Parathyroid adenoma (tissue), 2 donors: ENCODE measurements around the gene AATK.

Experiments
- H2AFZ ChIP-seq: fragments of 300-600 bp; sonication (generic); one replicate; pipeline ENCODE4 v1.7.0; 2017; ENCODE audit warnings: antibody characterized with exemption, mild to moderate bottlenecking
- H3K27ac ChIP-seq: fragments of 300-600 bp; sonication (generic); one replicate; pipeline ENCODE4 v1.7.0; 2017
- H3K27me3 ChIP-seq: fragments of 300-600 bp; sonication (generic); one replicate; pipeline ENCODE4 v1.7.0; 2017; ENCODE audit warnings: low read length; ENCODE audit not compliant: control insufficient read depth, insufficient read depth
- H3K36me3 ChIP-seq: fragments of 300-600 bp; sonication (generic); one replicate; pipeline ENCODE4 v1.7.0; 2017; ENCODE audit warnings: low read length; ENCODE audit not compliant: control insufficient read depth, insufficient read depth
- H3K4me1 ChIP-seq: fragments of 300-600 bp; sonication (generic); one replicate; pipeline ENCODE4 v1.7.0; 2017; ENCODE audit warnings: control low read depth
- H3K4me2 ChIP-seq: fragments of 300-600 bp; sonication (generic); one replicate; pipeline ENCODE4 v1.7.0; 2017; ENCODE audit warnings: low read length
- H3K4me3 ChIP-seq: fragments of 300-600 bp; sonication (generic); one replicate; pipeline ENCODE4 v1.7.0; 2017; ENCODE audit warnings: low read depth, low read length
- H3K79me2 ChIP-seq: fragments of 300-600 bp; sonication (generic); one replicate; pipeline ENCODE4 v1.7.0; 2017; ENCODE audit warnings: control low read depth
- H3K9ac ChIP-seq: fragments of 300-600 bp; sonication (generic); one replicate; pipeline ENCODE4 v1.7.0; 2017; ENCODE audit warnings: mild to moderate bottlenecking
- H3K9me3 ChIP-seq: fragments of 300-600 bp; sonication (generic); one replicate; pipeline ENCODE4 v1.7.0; 2017; ENCODE audit warnings: low read length; ENCODE audit not compliant: control insufficient read depth
- TF ChIP-seq, protein P1 (sequence below): fragments of 300-600 bp; sonication (generic); IDR thresholded peaks from one replicate; pipeline ENCODE4 v1.7.0; 2017; ENCODE audit warnings: antibody characterized with exemption, mild to moderate bottlenecking
- donor health status: primary hyperparathyroidism.

Gene AATK

DNA sequence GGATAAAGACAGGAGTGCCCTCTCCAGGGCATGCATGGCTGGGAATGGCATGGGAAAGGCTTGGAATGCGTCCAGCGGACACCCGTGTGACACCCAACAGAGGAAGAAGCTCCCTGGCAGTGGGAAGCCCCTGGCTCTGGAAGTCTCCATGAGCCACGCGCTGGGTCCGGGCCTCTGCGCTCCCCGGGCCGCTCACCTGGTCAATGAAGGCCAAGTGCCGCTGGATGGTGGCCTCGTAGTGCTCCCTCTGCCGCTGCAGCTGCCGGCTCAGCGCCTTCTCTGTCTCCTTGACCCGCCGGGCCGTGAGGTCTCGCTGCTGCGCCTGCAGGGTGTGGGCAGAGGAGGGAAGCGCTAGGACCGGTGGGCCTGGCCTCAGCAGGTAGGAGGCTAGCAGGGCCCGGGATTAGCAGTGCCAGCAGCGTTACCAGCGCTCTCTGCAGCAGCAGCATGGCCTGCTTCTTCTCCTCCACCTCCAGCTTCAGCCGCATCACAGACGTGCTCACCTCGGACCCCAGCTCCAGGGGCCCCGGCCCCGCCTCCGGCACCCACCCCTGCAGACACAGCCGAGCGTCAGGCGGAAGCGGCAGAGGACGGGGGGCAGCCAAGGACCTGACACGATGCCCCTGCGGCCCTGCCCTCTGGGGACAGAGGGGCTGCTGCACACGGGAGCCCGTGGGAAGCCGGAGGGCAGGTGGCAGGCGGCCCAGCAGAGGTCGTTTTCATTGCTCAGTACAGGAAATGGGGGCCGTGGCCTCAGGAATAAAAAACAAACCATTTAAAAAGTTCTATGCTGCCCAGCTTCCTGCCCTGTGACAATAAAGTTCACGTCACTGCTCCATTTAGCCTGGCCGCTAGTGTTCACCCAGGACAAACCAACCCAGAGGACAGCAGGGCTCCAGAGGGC, 30.7 kb upstream of the AATK start:
- Histone ChIP-seq H3K4me2 (no peak overlapping the region), H3K4me3 (no peak overlapping the region), H3K9ac (no peak overlapping the region), H3K4me1 (no peaks in the 10 kb centered on the region), H3K79me2 (no peaks in the 10 kb centered on the region), H2AFZ (no peak overlapping the region), H3K9me3 (no peaks in the 10 kb centered on the region), H3K27me3 (no peaks in the 10 kb centered on the region), H3K36me3 (no peaks in the 10 kb centered on the region), H3K27ac (no peak overlapping the region)
- TF ChIP-seq, protein P1, sequence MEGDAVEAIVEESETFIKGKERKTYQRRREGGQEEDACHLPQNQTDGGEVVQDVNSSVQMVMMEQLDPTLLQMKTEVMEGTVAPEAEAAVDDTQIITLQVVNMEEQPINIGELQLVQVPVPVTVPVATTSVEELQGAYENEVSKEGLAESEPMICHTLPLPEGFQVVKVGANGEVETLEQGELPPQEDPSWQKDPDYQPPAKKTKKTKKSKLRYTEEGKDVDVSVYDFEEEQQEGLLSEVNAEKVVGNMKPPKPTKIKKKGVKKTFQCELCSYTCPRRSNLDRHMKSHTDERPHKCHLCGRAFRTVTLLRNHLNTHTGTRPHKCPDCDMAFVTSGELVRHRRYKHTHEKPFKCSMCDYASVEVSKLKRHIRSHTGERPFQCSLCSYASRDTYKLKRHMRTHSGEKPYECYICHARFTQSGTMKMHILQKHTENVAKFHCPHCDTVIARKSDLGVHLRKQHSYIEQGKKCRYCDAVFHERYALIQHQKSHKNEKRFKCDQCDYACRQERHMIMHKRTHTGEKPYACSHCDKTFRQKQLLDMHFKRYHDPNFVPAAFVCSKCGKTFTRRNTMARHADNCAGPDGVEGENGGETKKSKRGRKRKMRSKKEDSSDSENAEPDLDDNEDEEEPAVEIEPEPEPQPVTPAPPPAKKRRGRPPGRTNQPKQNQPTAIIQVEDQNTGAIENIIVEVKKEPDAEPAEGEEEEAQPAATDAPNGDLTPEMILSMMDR, result no peak

DNA sequence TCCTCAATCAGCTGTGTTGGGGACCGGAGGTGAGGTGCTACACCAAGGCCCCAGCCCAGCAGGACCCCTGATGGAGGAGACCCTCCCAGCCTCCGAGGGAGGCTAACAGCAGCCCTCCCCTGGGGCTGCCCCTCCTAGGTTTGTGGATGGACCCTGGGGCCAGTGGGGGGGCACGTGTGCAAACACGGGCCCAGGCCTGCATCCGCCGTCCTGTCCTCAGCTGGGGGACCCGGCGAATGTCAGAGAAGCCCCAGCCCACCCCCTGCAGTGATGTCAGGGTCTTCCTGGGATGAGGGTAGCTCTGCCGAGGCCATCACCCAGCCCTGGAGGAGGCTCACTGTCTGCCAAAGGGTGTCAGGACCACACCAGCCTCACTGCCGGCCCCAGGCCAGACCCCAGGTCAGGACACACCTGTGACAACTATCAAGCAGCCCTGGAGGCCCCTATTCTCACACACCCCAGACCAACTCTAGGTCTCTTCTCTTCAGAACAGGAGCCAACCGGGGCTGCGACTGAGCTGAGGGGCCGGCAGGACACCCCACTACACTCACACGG, 30.0 kb upstream of the AATK start:
- no peaks in the 10 kb centered on the region for H3K36me3 ChIP-seq
- H2AFZ ChIP-seq, result no peak overlapping the region
- TF ChIP-seq, protein P1, result no peak

DNA sequence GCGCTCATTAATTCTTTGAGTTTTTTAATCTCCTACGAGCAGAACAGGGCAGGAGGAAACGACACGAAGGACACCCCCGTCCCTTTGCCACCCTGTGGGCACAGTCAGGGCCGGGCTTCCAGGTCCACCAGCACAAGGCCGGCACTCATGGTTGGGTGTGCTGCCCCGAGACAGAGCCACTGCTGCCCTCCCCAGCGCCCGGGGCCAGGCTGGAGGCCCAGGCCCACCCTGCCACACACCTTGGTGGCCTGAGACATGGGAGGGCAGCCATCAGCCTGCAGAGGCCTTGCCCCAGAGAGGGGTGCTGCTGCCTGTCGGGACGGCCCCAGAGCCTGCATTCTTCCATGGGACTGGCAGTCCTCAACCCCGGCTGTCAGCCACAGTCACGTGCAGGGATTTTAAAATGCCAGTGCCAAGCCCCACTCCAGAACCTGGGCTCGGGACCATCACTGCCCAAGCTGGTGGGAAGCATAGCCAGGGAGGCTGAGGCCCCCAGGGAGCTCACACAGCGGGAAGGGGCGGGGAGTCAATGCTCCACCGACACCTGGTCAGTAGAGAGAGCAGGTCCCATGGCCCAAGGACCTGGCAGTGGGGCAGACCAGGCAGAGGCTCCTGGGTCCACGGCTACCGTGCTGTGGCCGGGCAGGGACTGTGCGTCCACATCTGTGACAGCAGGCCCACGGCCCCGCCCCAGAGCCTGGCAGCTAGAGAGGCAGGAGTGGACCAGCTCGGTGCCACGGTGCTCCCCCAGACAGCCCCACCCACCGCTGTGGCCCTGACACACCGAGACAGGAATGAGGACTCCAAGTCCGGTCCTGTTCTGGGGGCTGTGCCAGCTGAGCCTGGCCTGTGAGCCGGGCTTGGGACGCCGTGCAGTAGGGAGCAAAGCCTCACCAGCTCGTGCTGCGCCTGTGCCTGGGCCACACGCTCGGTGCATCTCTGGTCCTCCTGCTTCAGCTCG, 29.2 kb upstream of the AATK start:
- H3K4me3 ChIP-seq, result no peak overlapping the region
- H3K9me3 ChIP-seq, result no peaks in the 10 kb centered on the region
- no peak overlapping the region for H3K27ac ChIP-seq
- H3K4me1 ChIP-seq, result no peaks in the 10 kb centered on the region
- no peak overlapping the region for H3K4me2 ChIP-seq
- no peak overlapping the region for H3K9ac ChIP-seq
- no peak overlapping the region for H2AFZ ChIP-seq
- TF ChIP-seq, protein P1, result no peak
- no peaks in the 10 kb centered on the region for H3K27me3 ChIP-seq
- no peaks in the 10 kb centered on the region for H3K79me2 ChIP-seq
- no peaks in the 10 kb centered on the region for H3K36me3 ChIP-seq

More for the DNA sequence above, 30.0 kb upstream of the AATK start:
- Histone ChIP-seq H3K9me3 (no peaks in the 10 kb centered on the region), H3K4me1 (no peaks in the 10 kb centered on the region), H3K27ac (no peak overlapping the region), H3K27me3 (no peaks in the 10 kb centered on the region), H3K9ac (no peak overlapping the region), H3K79me2 (no peaks in the 10 kb centered on the region), H3K4me2 (no peak overlapping the region), H3K4me3 (no peak overlapping the region)

DNA sequence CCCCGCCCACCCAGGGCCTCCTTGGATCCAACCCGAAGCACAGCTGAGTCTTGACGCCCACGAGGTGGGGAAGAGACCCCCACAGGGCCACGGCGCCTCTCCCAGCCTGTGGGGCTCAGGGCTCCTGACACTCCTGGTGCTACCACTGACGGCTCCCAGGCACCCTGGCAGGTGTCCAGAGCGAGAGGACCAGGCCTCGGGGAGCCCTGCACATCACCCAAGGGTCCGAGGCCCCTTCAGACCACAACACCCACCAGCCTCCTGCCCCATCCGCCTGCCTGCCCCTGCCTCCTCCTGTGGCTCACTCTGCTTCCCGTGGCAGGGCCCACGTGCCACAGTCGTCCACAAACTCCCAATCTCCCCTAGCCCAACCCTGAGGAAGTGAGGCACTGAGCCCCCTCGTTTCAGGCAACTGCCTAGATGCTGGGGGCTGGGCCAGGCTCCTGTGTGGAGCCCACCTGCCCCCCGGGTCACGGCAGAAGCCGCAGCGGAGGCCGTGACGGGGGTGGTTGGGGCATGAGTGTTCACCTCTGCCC, 28.3 kb upstream of the AATK start:
- H3K4me3 ChIP-seq, result no peak overlapping the region
- H3K79me2 ChIP-seq, result no peaks in the 10 kb centered on the region
- no peak overlapping the region for H3K9ac ChIP-seq
- no peaks in the 10 kb centered on the region for H3K36me3 ChIP-seq
- H3K27ac ChIP-seq, result no peak overlapping the region
- TF ChIP-seq, protein P1, result no peak
- H3K9me3 ChIP-seq, result no peaks in the 10 kb centered on the region
- no peaks in the 10 kb centered on the region for H3K27me3 ChIP-seq
- H2AFZ ChIP-seq, result no peak overlapping the region
- no peaks in the 10 kb centered on the region for H3K4me1 ChIP-seq
- no peak overlapping the region for H3K4me2 ChIP-seq
